GM10248 (cell line): ENCODE data around the gene NRXN2.

ENCODE experiments used
- CTCF ChIA-PET: fragments of 300-600 bp; sonication (Branson Sonifier 250); formaldehyde crosslinking; extraction: SDS; loops from one replicate; lab custom pipeline; 2021; ENCODE audit warnings: antibody characterized with exemption; lab: Yijun Ruan, JAX
- POLR2A ChIA-PET: fragments of 350-650 bp; sonication (Branson Sonifier 250); formaldehyde crosslinking; extraction: SDS; loops from one replicate; lab custom pipeline; 2020; ENCODE audit warnings: antibody characterized with exemption; lab: Yijun Ruan, JAX
- DNase-seq: peaks from one replicate; pipeline ENCODE4 v3.0.0; 2012; ENCODE audit errors: extremely low spot score
- TF ChIP-seq, protein P1 (sequence below): IDR thresholded peaks from 2 replicates; pipeline ENCODE4 v1.5.1; 2012; ENCODE audit warnings: mild to moderate bottlenecking, low read depth; ENCODE audit errors: extremely low read depth, missing control alignments, control extremely low read depth

The NRXN2 gene

DNA sequence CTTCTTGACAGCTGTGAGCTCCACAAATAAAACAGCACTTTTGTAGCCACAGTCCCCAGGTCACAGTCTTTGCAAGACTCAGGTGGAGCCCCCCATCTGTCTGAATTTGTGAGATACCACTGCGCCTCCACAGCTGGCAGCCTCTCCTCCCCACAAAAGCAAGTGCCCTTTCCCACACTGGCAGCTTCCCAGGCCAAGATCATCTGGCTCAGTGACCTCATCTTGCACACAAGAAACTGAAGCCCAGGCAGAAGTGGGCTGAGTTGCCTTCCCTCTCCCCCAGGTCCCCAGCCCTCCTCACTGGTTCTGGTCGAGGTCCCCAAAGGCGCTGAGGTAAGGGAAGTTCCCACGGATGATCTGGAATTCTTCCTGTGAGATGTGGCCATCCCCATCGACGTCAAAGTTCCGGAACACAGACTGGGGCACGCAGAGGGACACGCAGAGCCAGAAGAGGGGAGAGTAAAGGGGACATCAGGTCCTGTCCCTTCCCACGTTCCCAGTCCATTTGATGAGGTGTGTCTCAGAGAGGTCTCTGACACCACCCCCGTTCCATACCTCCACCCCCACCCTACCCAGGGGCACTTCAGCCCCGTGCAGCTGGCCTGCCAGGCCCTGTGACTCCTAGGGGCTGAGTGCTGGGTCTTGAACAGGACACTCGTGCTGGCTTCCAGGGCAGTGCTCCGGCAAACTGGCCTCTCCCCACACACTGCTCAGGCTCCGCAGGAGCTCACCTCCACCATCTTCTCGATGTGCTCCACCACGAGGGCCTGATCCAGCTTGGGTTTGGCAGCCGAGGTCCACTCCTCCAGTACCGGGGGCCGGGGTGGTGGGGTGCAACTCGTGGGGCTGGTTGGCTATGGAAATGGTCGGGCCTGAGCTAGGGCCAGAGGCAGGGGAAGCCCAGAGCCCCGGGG, 12.1 kb upstream of the NRXN2 start:
- TF ChIP-seq, protein P1, sequence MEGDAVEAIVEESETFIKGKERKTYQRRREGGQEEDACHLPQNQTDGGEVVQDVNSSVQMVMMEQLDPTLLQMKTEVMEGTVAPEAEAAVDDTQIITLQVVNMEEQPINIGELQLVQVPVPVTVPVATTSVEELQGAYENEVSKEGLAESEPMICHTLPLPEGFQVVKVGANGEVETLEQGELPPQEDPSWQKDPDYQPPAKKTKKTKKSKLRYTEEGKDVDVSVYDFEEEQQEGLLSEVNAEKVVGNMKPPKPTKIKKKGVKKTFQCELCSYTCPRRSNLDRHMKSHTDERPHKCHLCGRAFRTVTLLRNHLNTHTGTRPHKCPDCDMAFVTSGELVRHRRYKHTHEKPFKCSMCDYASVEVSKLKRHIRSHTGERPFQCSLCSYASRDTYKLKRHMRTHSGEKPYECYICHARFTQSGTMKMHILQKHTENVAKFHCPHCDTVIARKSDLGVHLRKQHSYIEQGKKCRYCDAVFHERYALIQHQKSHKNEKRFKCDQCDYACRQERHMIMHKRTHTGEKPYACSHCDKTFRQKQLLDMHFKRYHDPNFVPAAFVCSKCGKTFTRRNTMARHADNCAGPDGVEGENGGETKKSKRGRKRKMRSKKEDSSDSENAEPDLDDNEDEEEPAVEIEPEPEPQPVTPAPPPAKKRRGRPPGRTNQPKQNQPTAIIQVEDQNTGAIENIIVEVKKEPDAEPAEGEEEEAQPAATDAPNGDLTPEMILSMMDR: no peak
- CTCF ChIA-PET: interaction anchor here (0.9 to 2.4 kb wide), 6 partner anchors 9 to 46 kb away, joined by 3 to 13 read pairs (median 4); partner anchors contain the start of gene PYGM
- POLR2A ChIA-PET: no interaction called here

DNA sequence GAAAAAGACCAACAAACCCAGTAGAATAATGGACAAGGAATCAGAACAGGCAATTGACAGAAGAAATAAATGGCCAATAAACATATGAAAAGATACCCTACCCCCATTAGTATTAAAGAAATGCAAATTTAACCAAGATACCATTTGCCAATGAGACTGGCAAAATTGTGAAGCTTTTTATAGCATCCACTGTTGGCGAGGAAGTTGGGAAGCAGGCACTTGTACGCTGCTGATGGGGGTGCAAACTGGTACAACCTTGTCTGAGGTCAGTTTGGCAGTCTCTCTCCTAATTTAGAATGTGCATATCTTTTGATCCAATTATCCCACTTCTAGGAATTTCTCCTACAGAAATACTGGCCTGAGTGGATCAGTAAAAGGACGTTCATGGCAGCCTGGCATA, 8.6 kb upstream of the NRXN2 start:
- no peak for DNase-seq
- ChIA-PET POLR2A (no interaction called here), CTCF (no interaction called here)
- TF ChIP-seq, protein P1: no peak

More for the DNA sequence above, 12.1 kb upstream of the NRXN2 start:
- DNase-seq: no peak

DNA sequence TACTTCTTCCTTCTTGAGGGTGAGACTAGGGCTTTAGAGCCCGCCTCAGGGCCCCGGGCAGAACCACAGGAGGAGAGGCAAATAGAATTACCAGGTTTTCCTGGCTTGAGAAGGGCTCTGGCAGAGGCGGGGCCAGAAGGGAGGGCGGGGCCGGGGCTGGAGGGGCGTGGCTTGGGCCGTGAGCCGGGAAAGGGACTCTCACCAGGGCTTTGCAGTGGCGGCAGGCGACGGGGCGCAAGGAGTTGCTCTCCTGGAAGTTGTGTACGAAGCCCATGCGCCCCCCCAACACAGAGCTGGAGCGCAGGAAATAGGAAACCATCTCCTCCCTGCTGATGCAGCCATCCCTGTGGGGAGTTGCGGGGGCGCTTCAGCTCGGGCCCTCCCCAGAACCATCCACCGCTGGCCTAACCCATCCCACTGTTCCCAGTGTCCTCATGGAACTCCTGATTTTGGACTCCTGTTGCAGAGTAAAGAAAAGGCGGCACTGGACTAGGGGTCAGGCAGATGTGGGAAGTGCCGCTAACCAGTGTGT, 6.9 kb upstream of the NRXN2 start:
- no peak for DNase-seq
- ChIA-PET POLR2A (no interaction called here), CTCF (no interaction called here)
- TF ChIP-seq, protein P1: no peak

DNA sequence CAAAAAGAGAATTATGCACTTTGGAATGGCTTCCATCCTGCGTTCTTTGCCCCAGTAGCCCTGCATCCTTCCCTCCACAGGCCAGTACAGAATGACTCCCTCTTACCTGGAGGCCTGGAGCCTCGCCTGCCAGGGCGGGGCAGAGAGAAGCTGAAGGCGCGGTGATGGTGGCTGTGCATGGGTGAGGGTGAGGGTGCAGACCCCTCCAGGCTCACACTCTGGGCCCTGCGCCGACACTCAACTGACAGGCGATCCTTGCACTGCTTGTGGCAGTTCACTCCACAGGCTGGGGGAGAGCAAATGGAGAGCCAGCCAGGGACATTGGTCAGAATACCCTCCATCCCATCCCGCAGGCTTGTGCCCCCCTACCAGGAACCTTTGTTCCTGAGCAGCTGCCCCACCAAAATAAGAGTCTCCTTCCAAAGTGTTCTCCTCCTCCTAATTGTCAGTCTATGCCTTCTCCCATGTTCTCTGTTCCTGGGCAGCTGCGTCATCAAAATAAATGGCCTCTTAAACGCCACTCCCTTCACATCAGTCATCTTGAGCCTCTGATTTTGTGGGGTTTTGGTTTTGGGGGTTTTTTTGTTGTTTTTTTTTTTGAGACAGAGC, 5.9 kb upstream of the NRXN2 start:
- TF ChIP-seq, protein P1: no peak
- ChIA-PET CTCF (interaction anchor here (1.0 kb wide), 1 partner anchor 13 kb away, joined by 4 read pairs; no protein-coding TSS in a partner anchor), POLR2A (no interaction called here)
- no peak for DNase-seq

DNA sequence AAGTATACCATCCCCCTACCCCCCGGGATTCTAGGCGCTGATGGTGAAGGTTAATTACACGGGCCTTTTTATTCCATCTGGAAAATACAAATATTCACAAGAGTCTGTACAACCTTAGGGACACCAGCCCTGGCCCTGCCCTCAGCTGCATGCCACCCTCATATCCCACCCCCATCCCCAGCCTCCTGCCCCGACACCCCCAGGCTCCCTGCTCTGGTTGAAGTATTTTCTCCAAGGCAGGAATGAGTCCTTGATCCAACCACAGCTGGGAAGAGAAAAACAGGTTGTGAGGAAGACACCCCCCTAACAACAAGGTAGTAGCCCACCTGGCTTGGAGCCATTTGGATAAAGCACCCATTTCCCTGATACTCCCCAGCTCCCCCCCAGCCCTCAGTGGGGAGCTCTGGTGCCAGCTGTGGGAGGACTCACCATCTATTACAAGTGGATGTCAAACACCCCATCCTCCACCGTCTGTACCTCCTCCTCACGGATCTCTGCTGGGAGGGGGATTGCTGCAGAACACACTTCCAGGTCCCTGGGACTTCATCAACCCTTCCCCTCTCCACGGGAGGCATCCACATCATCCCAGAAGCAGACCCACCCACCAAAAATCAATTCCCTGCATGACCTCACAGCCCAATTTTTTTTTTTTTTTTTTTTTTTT, 4.0 kb upstream of the NRXN2 start:
- DNase-seq: no peak
- ChIA-PET CTCF (interaction anchor here (0.7 to 3.1 kb wide), 5 partner anchors 8 to 278 kb away, joined by 3 to 16 read pairs (median 3); no protein-coding TSS in a partner anchor), POLR2A (no interaction called here)
- TF ChIP-seq, protein P1: no peak

DNA sequence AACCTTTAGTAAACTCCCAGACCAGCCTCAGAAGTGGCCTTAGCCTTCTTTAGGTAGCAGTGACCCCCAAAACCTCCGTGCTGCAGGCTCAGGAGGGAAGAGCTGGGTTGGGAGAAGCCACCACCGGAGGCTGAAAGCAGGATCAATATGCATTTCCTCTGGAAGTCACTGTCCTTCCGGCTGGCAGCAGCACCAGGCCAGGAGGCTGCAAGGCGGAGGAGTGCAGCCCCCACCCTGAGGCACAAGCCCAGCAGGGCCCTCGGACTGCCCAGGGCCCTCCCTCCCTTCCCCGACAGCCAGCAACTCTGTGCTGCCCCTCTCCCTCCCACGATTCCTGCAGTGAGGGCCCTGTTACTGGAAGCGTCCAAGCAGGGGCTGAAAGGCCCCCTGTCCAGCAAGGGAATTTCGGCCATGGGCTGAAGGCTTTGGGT, 3.2 kb upstream of the NRXN2 start:
- TF ChIP-seq, protein P1: no peak
- ChIA-PET CTCF (interaction anchor here (1.2 to 3.1 kb wide), 4 partner anchors 9 to 73 kb away, joined by 3 to 16 read pairs (median 6); no protein-coding TSS in a partner anchor), POLR2A (interaction anchor here (0.6 kb wide), 1 partner anchor 201 kb away, joined by 3 read pairs; no protein-coding TSS in a partner anchor)
- no peak for DNase-seq
